Thymus (tissue), 11 donors: ENCODE data around the gene KLC1. TPM values are rescaled to one million over a fixed set of nuclear protein-coding genes. Genes with fewer than 3 reads are reported as not detected.

Experiments used
- DNase-seq, 9 donors: peaks; one replicate each; pipeline ENCODE4 v3.0.0-alpha.2; 2013; ENCODE audit warnings: low spot score in 9 of 9, low read depth in 6 of 9, missing footprints in 1 of 9
- H3K27ac ChIP-seq, 2 donors: one replicate each; pipeline ENCODE4 v1.5.1; 2013; ENCODE audit warnings: control low read depth in 1 of 2, low read depth in 1 of 2, low read length in 1 of 2, mild to moderate bottlenecking in 1 of 2, moderate library complexity in 1 of 2
- H3K27me3 ChIP-seq, 2 donors: one replicate each; pipeline ENCODE4 v1.5.1; 2013; ENCODE audit warnings: low read length in 1 of 2; ENCODE audit not compliant: control insufficient read depth in 2 of 2, insufficient read depth in 1 of 2
- H3K36me3 ChIP-seq, 2 donors: one replicate each; pipeline ENCODE4 v1.5.1; 2013; ENCODE audit warnings: low read length in 1 of 2, mild to moderate bottlenecking in 1 of 2, moderate library complexity in 1 of 2; ENCODE audit not compliant: control insufficient read depth in 2 of 2, insufficient read depth in 2 of 2
- H3K4me1 ChIP-seq, 2 donors: one replicate each; pipeline ENCODE4 v1.5.1; 2013; ENCODE audit warnings: low read length in 2 of 2; ENCODE audit not compliant: control insufficient read depth in 2 of 2, insufficient read depth in 2 of 2
- H3K4me3 ChIP-seq, 2 donors: one replicate each; pipeline ENCODE4 v1.5.1; 2013; ENCODE audit warnings: low read length in 2 of 2, control low read depth in 1 of 2, mild to moderate bottlenecking in 1 of 2
- H3K9me3 ChIP-seq, 2 donors: one replicate each; pipeline ENCODE4 v1.5.1; 2013; ENCODE audit warnings: low read length in 1 of 2, mild to moderate bottlenecking in 1 of 2; ENCODE audit not compliant: control insufficient read depth in 2 of 2, insufficient read depth in 1 of 2
- WGBS: extraction: QIAGEN DNeasy Blood & Tissue Kit; methylation state at CpG from one replicate; pipeline ENCODE4 v1.1.7; 2013; 5-methylcytosine and 5-hydroxymethylcytosine counted together
- polyA plus RNA-seq: library from polyadenylated mRNA; stranded (reverse); fragments of 200-250 nt; gene quantifications from one replicate; pipeline ENCODE4 v1.2.3, GENCODE V29; 2013
- total RNA-seq: library from RNA; stranded (reverse); fragments of 120-200 nt; gene quantifications from one replicate; pipeline ENCODE4 v1.2.4, GENCODE V29; 2013
- donor health status: healthy.

Gene KLC1
- total and polyA plus RNA-seq, 2 donors: 60.1 to 121 TPM

DNA sequence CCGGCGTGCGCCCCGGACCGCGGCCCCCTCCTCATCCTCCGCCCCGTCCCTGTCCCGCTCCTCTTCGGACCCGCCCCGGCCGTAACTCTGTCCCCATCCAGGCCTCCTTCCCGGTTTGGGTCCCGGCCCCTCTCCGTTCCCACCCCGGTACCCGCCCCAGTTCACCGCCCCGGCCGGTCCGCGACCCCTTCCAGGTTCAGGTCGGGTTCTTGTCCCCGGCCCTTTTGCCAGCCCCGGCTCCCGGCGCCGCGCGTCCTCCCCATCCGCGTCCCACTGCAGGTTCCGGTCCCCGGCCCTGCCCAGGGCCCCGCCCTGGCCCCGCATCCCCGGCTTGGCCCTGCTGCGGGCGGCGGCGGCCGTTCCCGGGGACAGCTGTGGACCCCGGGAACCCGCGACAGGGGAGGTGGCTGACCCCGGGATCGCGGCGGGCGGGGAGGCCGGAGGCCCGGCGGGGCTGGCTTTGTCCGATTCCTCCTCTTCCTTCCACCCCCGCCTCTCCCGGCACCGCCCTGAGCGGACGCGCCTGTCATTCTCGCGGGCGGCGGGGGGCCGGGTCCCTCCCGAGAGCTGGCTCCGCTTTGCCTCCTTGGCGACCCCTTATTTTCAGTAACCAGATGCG is 601 bp downstream of the KLC1 start:
- H3K36me3 ChIP-seq: peaks cover 3 to 10% of the 10 kb centered on the region in 2 donors
- DNase-seq: peak in 2 of 9 donors; percentile 40 to 58
- H3K4me3 ChIP-seq: peak overlapping the region; percentile 83 to 93
- H3K9me3 ChIP-seq: peaks cover 0 to 6% of the 10 kb centered on the region in 2 donors
- peaks cover 23 to 41% of the 10 kb centered on the region in 2 donors for H3K4me1 ChIP-seq
- peaks cover 6 to 9% of the 10 kb centered on the region in 2 donors for H3K27me3 ChIP-seq
- peak overlapping the region; percentile 17 to 92 for H3K27ac ChIP-seq
- WGBS: under 1% methylated on average over 71 of the region's 71 CpGs

DNA sequence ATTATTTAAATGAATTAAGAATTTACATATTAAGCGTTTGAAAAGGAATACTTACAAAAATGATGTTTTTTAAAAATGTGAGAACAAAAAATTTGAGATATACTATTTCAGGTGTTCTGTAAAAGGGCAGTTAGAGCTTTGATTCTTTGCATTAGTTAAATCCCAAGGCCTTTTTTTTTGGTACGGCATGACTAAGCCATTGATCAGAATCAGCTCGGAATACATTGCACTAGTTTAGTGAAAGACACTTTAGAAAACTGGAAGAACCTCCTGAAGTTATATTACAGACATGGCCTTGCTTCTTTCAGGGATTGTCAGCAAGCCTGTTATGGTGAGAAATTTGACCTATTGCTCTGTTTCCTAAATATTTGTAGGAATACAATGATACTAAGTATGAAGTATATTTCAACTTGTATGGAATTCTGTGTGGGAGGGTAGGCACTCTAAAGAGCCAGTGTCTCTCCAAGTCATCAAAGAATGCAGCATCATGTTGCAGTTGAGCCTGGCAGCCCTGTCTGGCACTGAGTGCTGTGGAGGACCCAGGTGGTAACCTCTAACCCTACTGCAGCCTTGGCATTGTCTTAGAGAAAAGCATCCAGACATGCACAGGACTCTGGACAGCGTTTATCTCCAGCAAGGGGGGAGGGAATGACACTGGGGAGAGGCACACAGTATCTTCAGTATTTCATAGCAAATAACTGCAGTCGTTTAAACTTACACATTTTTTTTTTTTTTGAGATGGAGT is 1.5 kb downstream of the KLC1 start:
- 74% methylated on average over 5 of the region's 5 CpGs for WGBS
- peak overlapping the region in 1 of 2 donors; percentile 83 for H3K4me3 ChIP-seq
- H3K4me1 ChIP-seq: peaks cover 15 to 36% of the 10 kb centered on the region in 2 donors
- peaks cover 6 to 9% of the 10 kb centered on the region in 2 donors for H3K27me3 ChIP-seq
- peaks cover 0 to 6% of the 10 kb centered on the region in 2 donors for H3K9me3 ChIP-seq
- H3K27ac ChIP-seq: no peak overlapping the region
- DNase-seq: no peak
- peaks cover 3 to 10% of the 10 kb centered on the region in 2 donors for H3K36me3 ChIP-seq

DNA sequence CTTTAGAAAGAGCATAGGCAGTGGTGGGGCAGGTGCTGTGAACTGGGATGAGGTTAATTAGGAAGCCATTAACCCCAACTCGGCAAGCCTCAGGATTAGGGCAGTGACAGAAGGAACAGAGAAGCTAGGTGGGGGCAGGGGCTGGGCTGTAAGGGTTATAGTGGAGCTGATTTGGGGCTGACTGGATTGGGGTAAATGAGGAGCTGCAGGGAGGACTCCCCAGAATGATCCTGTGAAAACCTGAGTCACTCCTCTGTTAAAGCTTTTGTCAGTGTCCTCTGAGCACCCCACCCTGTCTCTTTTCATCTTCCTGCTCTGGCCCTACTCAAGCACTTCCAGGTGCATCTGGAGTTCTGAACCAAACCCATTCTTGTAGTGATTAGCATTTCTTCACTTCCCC is 4.4 kb downstream of the KLC1 start:
- Histone ChIP-seq H3K9me3 (no peaks in the 10 kb centered on the region), H3K4me3 (no peak overlapping the region), H3K4me1 (peaks cover 3 to 16% of the 10 kb centered on the region in 2 donors), H3K36me3 (peaks cover 6 to 17% of the 10 kb centered on the region in 2 donors), H3K27me3 (peaks cover 0 to under 1% of the 10 kb centered on the region in 2 donors), H3K27ac (no peak overlapping the region)
- 98% methylated on average over 1 of the region's 1 CpG for WGBS
- no peak for DNase-seq

DNA sequence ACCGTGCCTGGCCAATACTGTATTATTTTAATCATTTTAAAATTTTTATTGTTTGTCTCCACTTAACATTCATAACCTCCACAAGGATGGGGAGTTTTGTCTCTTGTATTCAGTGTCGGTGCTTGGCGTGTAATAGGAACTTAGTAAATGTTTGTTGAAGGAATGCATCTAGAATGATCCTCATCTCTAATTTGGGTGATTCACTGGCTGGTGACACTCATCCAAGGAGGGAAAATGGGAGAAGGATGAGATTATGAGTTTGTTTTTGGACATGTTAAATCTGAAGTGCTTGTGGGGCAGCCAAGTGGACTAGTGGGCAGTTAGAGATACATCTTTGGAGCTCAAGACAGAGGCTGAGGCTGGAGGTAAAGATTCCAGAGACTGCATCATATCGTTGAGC is 5.1 kb downstream of the KLC1 start:
- WGBS: 97% methylated on average over 4 of the region's 4 CpGs
- Histone ChIP-seq H3K4me3 (no peak overlapping the region), H3K27ac (no peak overlapping the region), H3K9me3 (no peaks in the 10 kb centered on the region), H3K27me3 (no peaks in the 10 kb centered on the region), H3K36me3 (peaks cover 6 to 17% of the 10 kb centered on the region in 2 donors), H3K4me1 (peaks cover 2 to 14% of the 10 kb centered on the region in 2 donors)
- DNase-seq: no peak

DNA sequence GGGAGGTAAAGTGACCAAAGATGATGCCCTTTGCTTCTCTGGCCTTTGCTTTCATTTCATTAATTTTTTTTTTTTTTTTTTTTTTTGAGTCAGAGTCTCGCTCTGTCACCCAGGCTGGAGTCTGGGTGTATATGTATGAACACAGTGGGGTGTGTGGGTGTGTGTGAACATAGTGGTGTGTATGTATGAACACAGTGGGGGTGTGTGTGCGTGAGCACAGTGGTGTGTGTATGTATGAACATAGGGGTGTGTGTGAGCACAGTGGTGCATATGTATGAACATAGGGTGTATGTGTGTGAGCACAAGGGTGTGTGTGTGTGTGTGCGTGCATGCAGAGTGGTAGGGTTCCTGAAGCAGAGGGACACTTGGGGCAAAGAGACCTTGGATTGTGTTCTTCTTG is 9.6 kb downstream of the KLC1 start:
- no peaks in the 10 kb centered on the region for H3K9me3 ChIP-seq
- peaks cover 2 to 5% of the 10 kb centered on the region in 2 donors for H3K4me1 ChIP-seq
- no peaks in the 10 kb centered on the region for H3K27me3 ChIP-seq
- peaks cover 3 to 9% of the 10 kb centered on the region in 2 donors for H3K36me3 ChIP-seq
- no peak overlapping the region for H3K27ac ChIP-seq
- WGBS: 97% methylated on average over 3 of the region's 3 CpGs
- H3K4me3 ChIP-seq: no peak overlapping the region
- no peak for DNase-seq

DNA sequence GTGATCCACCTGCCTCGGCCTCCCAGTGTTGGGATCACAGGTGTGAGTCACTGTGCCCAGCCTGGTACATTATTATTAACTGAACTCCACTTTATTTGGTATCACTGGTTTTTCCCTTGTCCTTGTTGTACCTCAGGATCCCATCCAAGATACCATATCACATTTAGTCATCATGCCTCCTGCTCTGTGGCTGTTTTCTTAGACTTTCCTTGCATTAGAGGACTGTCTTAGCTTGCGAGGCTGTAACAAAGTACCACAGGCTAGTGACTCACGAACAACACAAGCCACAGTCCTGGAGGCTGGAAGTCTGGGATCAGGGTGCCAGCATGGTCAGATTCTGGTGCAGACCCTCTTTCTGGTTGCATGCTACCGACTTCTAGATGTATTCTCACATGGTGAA is 12.2 kb downstream of the KLC1 start:
- Histone ChIP-seq H3K27me3 (no peaks in the 10 kb centered on the region), H3K36me3 (peaks cover 3 to 6% of the 10 kb centered on the region in 2 donors)

DNA sequence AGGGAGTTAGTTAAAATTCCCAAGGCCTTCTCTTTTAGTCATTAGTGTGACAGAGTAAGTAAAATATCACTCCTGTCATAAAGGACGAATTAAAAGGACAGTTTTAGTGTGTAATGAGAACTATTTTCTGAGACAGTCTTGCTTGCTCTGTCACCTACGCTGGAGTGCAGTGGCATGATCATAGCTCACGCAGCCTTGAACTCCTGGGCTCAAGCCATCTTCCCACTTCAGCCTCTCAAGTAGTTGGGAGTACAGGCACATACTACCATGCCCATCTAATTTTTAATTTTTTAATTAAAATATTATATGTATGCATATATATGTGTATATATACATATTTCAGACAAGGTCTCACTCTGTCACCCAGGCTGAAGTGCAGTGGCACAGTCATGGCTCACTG is 17.2 kb downstream of the KLC1 start:
- Histone ChIP-seq H3K4me3 (no peak overlapping the region), H3K4me1 (no peaks in the 10 kb centered on the region), H3K9me3 (no peaks in the 10 kb centered on the region)

More for the DNA sequence above, 12.2 kb downstream of the KLC1 start:
- no peak overlapping the region for H3K27ac ChIP-seq
- H3K9me3 ChIP-seq: no peaks in the 10 kb centered on the region
- DNase-seq: no peak
- no peak overlapping the region for H3K4me3 ChIP-seq
- H3K4me1 ChIP-seq: no peaks in the 10 kb centered on the region
- 97% methylated on average over 4 of the region's 4 CpGs for WGBS

DNA sequence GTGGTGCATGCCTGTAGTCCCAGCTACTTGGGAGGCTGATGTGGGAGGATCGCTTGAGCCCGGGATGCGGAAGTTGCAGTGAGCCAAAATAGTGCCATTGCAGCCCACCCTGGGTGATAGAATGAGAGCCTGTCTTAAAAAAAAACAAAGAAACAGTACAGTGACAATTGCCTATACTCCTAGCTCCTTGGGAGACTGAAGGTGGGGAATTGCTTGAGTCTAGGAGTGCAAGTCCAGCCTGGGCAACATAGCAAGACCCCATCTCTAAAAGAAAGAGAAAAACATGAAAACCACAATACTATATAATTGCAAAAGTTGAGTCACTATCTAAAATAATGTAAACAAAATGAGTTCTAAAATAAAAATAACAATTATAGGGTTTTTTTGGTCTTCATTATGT is 20.0 kb downstream of the KLC1 start:
- no peaks in the 10 kb centered on the region for H3K9me3 ChIP-seq
- H3K36me3 ChIP-seq: no peaks in the 10 kb centered on the region
- no peak for DNase-seq
- no peaks in the 10 kb centered on the region for H3K27me3 ChIP-seq
- no peaks in the 10 kb centered on the region for H3K4me1 ChIP-seq
- no peak overlapping the region for H3K27ac ChIP-seq
- WGBS: over 99% methylated on average over 3 of the region's 3 CpGs
- H3K4me3 ChIP-seq: no peak overlapping the region

More for the DNA sequence above, 17.2 kb downstream of the KLC1 start:
- Histone ChIP-seq H3K27ac (no peak overlapping the region), H3K27me3 (no peaks in the 10 kb centered on the region), H3K36me3 (no peaks in the 10 kb centered on the region)
- WGBS: 99% methylated on average over 3 of the region's 3 CpGs
- DNase-seq: no peak

DNA sequence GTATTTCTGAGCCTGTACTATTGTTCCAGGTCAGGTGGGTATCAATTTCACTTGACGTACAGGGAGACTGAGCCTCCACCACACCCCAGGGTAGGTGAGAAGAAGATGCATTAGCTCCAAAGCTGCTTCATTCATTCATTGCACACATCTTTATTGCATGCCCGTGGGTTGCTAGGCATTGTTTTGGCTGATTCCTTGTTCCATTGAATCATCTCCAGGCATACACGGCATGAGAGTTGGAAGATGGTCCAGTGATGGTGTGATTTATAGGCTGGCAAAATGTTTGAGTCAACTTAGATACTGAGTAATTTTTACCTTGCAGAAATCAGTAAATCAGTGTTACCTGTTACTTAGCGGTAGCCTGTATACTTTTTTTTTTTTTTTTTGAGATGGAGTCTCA is 21.2 kb downstream of the KLC1 start:
- DNase-seq: no peak
- Histone ChIP-seq H3K27ac (no peak overlapping the region), H3K27me3 (no peaks in the 10 kb centered on the region), H3K9me3 (no peaks in the 10 kb centered on the region), H3K36me3 (peaks cover 8% of the 10 kb centered on the region in 2 donors), H3K4me1 (no peaks in the 10 kb centered on the region), H3K4me3 (no peak overlapping the region)
- 94% methylated on average over 4 of the region's 4 CpGs for WGBS
